Measurements from ENCODE around the gene GRHL3.
A peak's percentile ranks its signal among the peaks of the same experiment; 100 is the strongest.

Gene GRHL3

DNA sequence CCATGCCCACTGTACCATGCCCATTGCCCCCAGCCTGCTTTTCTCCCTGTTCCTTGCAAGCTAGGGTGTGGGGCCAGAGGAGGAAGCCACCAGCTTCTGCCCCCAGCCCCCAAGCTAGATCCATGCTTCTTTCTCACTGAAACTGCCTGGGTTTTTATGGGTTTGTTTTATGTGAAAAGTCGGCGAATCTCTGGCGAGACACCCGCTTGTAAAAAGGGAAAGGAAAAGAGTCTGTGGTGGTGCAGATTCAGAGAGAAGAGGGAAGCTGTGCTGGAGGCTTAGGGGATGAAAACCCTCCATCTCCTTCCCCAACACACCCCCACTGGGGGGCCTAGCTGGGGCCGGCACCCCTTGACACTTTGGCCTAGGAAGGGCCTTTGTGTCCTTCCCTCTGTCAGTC is 26.2 kb downstream of the GRHL3 start:
- no peak for DNase-seq

DNA sequence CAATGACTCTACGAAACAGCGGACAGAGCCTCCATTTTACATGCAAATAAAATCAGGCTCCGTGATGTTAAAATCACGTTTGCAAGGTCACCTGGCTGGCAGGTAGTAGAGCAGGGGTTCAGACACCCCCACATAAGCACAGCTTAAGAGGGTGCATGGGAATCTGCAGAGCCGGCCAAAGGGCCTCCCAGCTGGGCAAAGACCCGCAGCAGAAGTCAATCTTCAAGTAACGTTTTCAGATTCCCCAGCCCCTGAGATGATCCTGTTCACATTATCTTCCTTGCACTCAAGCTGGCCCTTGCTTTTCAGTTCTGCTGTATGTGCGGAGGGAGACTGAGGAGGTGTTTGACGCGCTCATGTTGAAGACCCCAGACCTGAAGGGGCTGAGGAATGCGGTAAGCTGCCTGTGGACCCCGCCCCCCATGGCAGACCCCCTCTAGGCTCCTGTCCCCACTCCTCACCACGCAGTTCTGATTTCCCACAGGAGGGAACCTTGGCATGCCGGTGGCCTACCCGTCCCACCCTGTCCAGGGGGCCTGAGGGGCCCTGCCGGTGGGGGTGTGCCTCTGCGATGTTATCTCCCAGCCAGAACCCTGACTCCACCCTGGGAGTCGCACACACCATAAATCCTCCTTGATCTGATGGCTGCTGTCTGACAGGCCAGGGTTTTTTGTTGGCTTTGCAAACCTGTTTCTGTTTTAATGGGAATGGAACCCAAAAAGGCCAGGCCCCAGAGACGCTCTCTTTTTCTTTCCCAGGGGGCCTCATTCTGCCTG is 28.2 kb downstream of the GRHL3 start:
- DNase-seq, result no peak

DNA sequence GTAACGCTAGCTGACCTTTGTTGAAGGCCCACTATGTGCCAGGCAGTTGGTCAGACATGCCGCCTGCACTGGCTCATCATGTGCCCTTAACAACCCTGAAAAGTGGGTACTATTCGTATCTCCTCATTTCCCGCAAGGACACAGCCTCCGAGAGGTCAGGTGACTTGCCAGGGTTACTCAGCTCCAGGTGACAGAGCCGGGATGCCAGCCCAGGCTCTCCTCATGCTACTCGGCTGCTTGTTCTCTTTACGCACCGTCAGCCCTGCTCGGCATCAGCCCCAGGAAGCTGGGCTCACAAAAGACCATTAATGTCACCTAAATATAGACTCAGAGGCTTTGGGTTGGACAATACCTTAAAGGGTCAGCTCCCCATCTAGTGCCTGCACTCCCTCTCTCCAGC is 29.0 kb downstream of the GRHL3 start:
- no peak for DNase-seq

DNA sequence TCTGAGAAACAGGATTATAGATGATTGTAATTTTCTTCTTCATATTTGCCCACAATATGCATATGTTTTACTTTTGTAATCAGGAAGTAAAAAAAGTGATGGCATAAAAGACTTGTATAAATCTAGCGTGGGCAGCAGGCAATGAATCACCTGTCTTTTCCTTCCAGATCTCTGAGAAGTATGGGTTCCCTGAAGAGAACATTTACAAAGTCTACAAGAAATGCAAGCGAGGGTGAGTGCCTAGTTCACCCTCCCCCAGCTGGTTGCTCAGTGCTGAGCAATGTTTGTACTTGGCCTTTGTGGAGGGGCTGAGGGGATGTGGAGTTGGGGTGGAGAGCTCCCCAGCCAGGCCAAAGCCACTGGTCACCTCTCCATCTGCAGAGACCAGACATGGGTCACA is 30.7 kb downstream of the GRHL3 start:
- DNase-seq, result no peak

DNA sequence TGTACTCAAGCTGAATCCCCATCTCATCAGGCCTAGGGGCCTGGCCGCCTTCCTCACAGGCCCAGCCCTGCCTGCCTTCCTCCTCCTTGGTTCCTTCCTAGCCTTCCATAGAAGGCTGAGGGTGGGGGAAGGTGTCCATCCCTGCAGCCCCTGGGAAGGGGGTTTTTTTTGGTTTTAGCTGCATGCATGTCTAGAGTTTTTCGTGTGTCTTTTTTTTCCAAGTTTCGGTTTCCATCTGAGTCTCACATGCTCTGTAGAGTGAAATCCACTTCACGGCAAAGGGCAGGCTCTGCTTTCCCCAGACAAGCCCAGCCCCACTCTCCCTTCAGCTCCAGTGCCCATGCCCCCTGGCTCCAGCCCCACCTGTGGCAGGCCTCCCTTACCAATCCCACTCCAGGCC is 32.1 kb downstream of the GRHL3 start:
- DNase-seq, result no peak

DNA sequence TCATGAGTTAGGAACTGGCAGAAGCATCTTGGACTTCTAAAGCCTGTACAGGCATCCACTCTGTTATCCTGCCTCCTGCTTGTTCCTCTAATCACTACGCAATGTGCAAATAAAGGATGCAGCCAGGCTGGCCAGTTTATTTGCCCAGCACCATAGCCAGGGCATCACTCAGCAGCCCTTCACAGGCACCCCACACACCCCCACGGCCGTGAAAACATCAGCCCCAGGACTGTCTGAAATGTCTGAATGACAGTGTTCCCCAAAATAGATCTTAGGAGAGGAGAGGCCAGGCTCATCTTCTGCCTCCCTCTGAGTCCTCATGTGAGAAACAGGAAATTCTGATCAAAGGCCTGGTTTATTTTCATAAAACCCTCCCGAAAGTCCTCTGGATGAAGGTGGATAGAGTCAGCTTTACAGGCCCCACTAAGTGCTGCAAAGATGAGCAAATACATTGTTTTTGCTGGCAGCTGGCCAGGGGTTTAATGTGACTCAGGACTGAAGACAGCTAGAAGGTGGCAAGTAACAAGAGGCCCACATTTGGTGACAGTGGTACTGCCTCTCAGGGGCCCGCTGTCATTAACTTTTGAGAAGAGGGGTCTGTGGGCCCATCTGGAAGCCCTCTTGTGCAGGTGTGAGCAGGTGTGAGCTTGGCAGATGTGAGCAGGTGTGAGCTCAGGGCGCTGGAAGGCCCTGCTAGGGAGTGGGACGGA is 32.9 kb downstream of the GRHL3 start:
- peak in 2 of 4 experiments; percentile 18 to 26 for DNase-seq

DNA sequence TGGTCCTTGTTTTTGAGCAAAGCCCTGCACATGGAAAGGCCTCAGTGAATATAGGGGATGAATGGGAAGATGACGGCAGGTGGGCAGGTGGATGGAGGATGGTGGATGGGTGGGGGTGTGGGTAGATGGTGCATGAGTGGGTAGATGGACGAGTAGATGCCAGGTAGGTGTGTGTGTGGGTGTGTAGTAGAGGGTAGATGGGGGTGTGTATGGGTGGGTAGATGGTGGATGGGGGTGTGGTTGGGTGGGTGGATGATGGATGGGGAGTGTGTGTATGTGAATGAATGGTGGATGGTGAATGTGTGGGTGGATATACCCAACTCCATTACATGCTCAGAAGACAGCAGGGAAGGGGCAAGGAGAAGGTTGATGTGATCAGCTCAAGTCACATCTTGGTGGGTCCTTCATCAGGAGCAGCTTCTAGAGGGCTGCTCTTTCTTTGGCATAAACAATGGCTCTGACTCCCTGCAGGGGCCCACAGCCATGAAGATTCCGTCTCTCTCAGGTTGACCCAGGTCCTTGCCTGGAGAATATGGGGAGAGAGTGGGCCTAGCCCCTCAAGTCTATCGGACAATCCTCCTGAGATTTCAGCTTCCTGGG is 34.2 kb downstream of the GRHL3 start:
- no peak for DNase-seq

- DNase-seq, result no peak
Measured at GRCh38 chr1:24355466-24355865, 36.3 kb downstream of the GRHL3 start.

GRCh38 chr1:24357038-24357437 is 37.9 kb downstream of the GRHL3 start:
- DNase-seq, result no peak

DNA sequence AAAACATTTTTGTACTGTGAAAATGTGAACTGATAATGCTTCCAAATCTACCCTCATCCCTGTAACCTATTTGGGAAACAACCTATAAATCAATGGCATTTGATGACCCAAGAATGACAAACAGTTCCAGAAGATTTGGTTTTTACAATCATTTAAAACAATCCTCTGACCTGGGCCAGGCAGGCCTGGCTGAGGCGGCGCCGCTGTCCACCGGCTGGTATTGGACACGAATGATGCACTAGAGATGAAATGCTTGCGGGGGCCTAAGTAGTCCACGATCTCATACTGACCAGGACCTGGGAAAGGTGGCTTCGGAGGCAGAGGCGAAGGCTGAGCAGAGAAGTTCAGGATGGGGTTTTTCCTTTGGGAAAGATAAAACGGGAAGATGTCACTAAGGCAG is 41.5 kb downstream of the GRHL3 start:
- no peak for DNase-seq

DNA sequence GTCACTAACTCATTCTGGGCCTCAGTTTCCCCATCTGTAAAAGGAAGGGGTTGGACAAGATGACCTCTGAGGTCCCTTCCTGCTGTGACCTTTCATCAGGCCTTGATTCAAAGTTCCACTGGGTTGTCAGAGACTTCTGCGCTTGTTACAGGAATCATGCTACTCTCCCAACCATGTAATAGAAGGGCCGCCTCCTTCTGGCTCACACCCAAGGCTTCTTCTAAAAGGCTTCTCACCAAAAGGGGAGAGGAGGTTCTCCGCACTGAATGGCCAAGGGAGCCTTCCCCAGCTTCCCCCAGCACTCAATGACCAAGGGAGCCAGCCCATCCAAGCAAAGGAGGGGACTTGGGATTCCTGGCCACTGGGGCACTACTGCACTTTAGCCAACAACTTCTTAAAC is 42.7 kb downstream of the GRHL3 start:
- DNase-seq, result no peak

- DNase-seq, result no peak
Measured at GRCh38 chr1:24362396-24362795, 43.2 kb downstream of the GRHL3 start.

GRCh38 chr1:24362982-24363614 is 43.9 kb downstream of the GRHL3 start:
- no peak for DNase-seq

DNA sequence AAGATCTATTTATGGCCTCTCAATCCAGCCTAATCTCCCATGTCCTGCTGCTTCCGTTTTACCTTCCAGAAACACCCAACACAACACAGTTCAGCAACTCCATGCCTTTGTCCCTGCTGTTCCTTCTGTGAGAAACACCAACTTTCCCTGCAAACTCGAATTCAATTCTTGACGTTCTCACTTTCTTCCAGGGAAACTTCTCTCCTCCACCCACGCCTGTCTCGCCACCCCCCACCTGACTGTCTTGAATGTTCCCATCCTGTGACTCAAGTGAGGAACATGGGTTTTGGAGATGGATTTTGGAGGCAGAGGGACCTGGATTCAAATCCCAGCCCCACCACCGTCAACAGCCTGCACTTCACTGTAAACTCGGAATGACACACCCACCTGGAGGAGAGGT is 44.8 kb downstream of the GRHL3 start:
- no peak for DNase-seq

DNA sequence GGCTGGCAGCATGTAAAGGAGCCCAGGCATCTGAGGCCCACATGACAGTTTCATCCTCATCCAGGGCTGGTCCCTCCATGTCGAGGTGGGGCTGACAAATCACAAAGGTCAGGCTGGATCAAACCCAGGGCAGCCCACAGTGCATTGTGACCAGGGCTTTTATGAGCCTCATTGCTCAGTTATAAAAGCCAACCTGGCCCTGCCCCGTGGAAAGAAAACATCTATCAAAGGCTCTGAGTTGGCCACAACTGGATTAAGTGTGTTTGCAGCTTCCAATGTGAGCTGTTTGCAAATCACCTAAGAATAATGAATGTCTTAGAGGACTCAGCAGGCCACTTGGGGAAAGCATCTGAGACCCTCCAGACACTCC is 45.4 kb downstream of the GRHL3 start:
- DNase-seq, result no peak

DNA sequence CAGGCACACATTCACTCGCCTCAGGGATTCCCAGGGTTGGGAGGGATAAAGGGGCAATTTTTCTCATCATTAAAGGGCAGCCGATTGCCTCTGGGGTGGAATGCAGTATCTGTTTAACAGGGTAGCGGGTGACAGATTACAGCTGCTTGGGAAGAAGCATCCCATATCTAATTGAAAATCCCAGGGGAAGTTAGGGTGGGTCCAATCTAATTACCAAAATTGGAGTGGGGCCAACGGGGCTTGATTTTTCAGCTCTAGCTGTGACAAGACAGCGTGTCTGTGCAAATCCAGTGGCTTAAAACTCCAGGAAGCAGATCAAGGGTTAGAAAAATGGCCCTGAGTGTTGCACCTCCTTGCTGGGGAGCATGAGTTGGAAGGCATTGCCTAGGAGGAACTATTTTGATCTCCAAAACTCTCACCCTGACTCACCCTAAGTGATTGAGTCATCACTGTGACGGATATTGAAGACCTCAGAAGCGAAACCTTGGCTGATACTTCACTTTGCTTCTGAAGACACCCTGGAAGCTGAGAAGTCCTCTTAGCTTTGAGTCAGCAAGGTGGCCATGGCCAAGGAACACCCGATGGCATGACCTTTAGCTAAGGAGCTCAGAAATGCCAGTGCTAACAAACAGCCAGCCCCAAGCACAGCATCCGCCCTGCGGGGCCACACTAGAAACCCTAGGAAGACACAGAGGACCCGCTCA is 46.0 kb downstream of the GRHL3 start:
- no peak for DNase-seq

DNA sequence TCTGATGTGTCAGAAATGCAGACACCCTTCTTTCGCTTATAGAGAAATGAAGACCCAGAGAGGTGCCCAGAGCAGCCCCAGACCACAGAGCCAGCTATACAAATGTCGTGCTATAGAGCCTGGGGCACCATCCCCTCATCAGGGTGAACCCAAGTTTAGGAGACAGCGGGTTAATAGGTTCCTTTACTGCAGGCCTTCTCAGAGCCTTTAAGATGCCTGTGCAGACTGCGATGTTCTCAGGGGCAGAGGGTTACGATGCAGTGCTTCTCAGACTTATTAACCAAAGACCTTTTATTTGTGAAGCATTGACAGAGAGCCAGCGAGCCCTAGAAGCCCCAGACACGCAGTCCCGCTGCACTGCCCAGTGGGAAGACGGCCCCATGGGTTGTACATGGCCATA is 47.5 kb downstream of the GRHL3 start:
- no peak for DNase-seq

DNA sequence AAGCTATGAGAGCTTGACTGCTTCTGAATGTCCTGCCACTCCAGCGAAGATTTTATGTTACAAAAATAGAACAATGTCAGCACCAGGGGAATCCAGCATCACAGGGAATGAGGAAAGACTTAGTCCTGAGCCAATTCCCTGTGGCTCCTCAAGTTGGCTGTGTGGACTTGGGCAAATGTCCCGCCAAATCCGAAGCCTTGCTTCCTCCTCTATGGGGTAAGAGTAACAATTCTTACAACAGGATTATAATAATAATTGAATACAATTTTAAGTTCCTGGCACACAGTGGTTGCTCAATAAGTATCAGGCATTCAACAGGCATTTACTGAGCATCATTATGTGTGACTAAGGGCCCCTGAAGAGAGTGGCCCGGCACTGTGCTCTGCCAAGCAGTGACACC is 50.0 kb downstream of the GRHL3 start:
- DNase-seq, result no peak

DNA sequence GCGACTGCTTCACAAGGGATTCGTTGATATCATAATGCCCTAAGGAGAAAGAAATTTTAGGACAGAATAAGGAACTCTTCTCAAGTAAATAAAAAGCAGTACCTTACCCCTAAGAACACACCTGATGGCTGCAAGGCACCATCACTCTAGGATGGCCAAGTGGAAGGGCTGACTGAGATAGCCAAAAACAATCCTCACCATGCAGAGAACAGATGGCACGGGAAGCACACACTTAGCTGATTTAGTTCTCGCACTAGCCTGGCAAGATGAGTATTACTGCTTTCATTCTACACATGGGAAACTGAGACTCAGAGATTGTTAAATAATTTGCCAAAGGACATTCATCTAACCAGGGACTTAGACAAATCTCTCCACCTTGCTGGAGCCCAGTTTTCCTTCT is 50.6 kb downstream of the GRHL3 start:
- DNase-seq, result no peak

DNA sequence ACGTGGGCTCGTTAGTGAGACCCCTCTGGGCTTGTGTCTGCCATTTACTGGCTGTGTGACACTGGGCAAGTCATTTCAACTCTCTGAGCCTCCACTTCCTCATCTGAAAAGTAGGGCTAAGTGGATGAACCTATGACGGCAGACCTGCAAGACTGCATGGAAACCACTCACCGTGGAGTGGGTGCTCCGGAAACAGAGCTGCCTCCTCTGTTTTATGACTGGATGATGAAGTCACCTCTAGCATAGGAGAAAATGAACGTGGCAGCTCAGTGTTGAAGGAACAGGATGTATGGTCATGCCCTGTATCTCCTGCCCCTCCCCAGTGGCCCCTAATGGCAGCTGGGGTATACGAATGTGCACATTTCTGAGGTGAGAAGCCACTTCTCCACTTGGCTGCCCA is 53.9 kb downstream of the GRHL3 start:
- DNase-seq, result no peak

GRCh38 chr1:24373710-24374109 is 54.6 kb downstream of the GRHL3 start:
- DNase-seq, result no peak

DNA sequence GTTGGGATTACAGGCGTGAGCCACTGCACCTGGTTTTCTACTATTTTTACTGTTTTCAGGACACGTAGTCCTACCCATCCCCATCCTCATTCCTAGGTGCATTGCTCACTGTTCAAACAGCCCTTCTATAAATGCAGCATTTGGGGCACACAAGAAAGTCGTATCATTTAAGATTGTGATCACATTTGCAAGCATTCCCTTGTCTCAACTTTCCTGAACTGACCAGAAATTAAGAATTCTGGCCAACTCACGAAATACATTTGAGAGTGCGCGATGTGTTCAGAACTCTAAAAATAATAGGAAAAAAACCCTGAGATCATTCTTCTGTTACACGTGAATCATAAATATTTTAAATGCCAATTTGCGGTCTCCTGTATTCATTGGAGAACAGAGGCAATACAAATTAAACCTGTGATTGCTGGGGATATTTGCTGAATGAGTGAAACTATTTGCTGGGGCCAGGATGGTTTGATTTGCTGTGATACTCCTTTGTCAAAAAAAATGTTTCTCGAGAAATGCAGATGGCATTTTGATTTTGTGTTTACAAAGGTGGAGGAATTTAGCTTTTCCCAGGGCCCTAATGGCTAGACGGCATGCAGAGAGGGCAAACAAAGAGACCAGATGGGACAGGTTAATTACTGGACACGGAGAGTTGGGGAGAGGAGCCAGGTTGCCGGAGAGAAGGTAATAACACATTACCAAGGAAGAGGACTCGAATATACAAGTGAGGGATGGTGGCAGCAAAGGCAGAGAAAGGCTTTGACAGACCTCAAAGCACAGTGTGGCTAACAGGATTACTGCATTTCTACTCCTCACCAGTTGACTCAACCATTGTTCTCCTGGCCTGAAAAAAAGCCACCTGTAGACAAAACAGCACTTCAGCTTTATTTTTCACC is 56.0 kb downstream of the GRHL3 start:
- DNase-seq, result no peak

Data from activated naive CD4-positive, alpha-beta T cell (primary cell).